GM21737 (cell line): Measurements from ENCODE around the gene ZNF710.

ENCODE experiments used
- ATAC-seq: cut with Tn5 transposase; IDR thresholded peaks from one replicate; pipeline ENCODE4 v1.9.1; 2021; ENCODE audit warnings: mild to moderate bottlenecking, moderate library complexity; ENCODE audit not compliant: unreplicated experiment

The ZNF710 gene

GRCh38 chr15:89993349-89993748, 7.8 kb upstream of the ZNF710 start:
- no peak for ATAC-seq

GRCh38 chr15:89997079-89997478, 4.0 kb upstream of the ZNF710 start:
- no peak for ATAC-seq

GRCh38 chr15:89998141-89998661, 2.9 kb upstream of the ZNF710 start:
- ATAC-seq: no peak

GRCh38 chr15:89998923-89999675, 2.0 kb upstream of the ZNF710 start:
- ATAC-seq: no peak

GRCh38 chr15:89999676-90000185, 1.4 kb upstream of the ZNF710 start:
- ATAC-seq: no peak

GRCh38 chr15:90000186-90001001, 730 bp upstream of the ZNF710 start:
- ATAC-seq: no peak

- peak; percentile 32 for ATAC-seq
These were observed 731 bp downstream of the ZNF710 start for GRCh38 chr15:90001683-90002427.

GRCh38 chr15:90002428-90002844, 1.3 kb downstream of the ZNF710 start:
- peak; percentile 26 for ATAC-seq

- ATAC-seq: no peak
These were observed 2.6 kb downstream of the ZNF710 start for GRCh38 chr15:90003736-90004135.

GRCh38 chr15:90004252-90004651, 3.1 kb downstream of the ZNF710 start:
- no peak for ATAC-seq

GRCh38 chr15:90004671-90005070, 3.5 kb downstream of the ZNF710 start:
- ATAC-seq: no peak

GRCh38 chr15:90006217-90007075, 5.3 kb downstream of the ZNF710 start:
- no peak for ATAC-seq

GRCh38 chr15:90007076-90007460, 5.9 kb downstream of the ZNF710 start:
- no peak for ATAC-seq

GRCh38 chr15:90008607-90009006, 7.5 kb downstream of the ZNF710 start:
- ATAC-seq: no peak

GRCh38 chr15:90009301-90010022, 8.3 kb downstream of the ZNF710 start:
- no peak for ATAC-seq

GRCh38 chr15:90011705-90012104, 10.6 kb downstream of the ZNF710 start:
- ATAC-seq: no peak

GRCh38 chr15:90013503-90013937, 12.4 kb downstream of the ZNF710 start:
- no peak for ATAC-seq

GRCh38 chr15:90015294-90015693, 14.2 kb downstream of the ZNF710 start:
- no peak for ATAC-seq

GRCh38 chr15:90015749-90016148, 14.6 kb downstream of the ZNF710 start:
- no peak for ATAC-seq
